ENCODE results near the gene SMCHD1. TPM values are rescaled to one million over a fixed set of nuclear protein-coding genes. Genes with fewer than 3 reads are reported as not detected.
A peak's percentile ranks its signal among the peaks of the same experiment; 100 is the strongest.

SMCHD1 gene
- total and polyA plus RNA-seq, 2 donors (not counting 1 experiment from before 2014, with no cell fraction given) = 54.2 to 380 TPM

DNA sequence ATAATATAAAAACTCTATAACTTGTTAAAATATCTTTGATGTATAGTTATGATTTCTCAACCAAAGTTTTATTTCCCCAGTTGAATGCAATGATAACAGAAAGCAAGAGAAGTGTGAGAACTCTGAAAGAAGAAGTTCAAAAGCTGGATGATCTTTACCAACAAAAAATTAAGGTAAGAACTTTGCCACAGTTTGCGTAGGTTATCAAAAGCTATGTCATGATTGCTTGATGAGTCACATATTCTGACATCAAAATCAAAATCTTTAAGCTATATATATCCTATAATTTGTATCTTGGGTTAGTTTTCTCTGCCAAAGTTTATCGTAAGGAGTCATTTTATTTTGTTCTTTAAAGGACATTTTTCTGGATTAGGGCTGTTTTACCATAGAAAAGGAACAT, 49.2 kb upstream of the SMCHD1 start:
- ATAC-seq (ENCODE audit: low read depth) (no peak), DNase-seq (peak; percentile 21)
- H3K4me3 Mint-ChIP-seq = peak overlapping the region; percentile 70
- H3K27ac Mint-ChIP-seq = peak overlapping the region; percentile 69
- ChIA-PET POLR2A (interaction anchor here (1.1 to 1.7 kb wide), 3 partner anchors 31 to 50 kb away, joined by 3 to 39 read pairs (median 14); partner anchors contain the start of gene SMCHD1), CTCF (interaction anchor here (0.7 to 4.9 kb wide), 5 partner anchors 17 to 52 kb away, joined by 3 to 32 read pairs (median 4); partner anchors contain the start of genes METTL4 and NDC80)
- Histone ChIP-seq H3K36me3 (replicated peaks in 1 of 2; ENCODE audit: control extremely low read depth in 1 of 2, control insufficient read depth in 1 of 2, extremely low read depth in 1 of 2, insufficient read depth in 2 of 2, low read length in 1 of 2) (no peaks in the 10 kb centered on the region), H3K27ac (ENCODE audit: low read length in 2 of 2) (peak overlapping the region; percentile 19 to 66), H3K4me2 (replicated peaks; ENCODE audit: low read depth, low read length, poor library complexity, severe bottlenecking) (peak overlapping the region; percentile 55), H3K9ac (ENCODE audit: low read length) (no peak overlapping the region), H3K27me3 (replicated peaks in 1 of 4; ENCODE audit: control extremely low read depth in 1 of 4, control insufficient read depth in 3 of 4, insufficient read depth in 4 of 4, low read length in 3 of 4) (no peaks in the 10 kb centered on the region), H3K4me1 (ENCODE audit: control insufficient read depth in 2 of 2, insufficient read depth in 2 of 2, low read length in 2 of 2) (peaks cover 6 to 17% of the 10 kb centered on the region in 2 donors), H3K9me3 (ENCODE audit: control extremely low read depth in 1 of 3, control insufficient read depth in 2 of 3, insufficient read depth in 1 of 3, low read length in 2 of 3) (no peaks in the 10 kb centered on the region), H4K20me1 (ENCODE audit: control insufficient read depth, insufficient read depth, low read length, poor library complexity, severe bottlenecking) (no peaks in the 10 kb centered on the region), H3K4me3 (ENCODE audit: control extremely low read depth in 1 of 5, extremely low read depth in 1 of 5, insufficient read depth in 1 of 5, low read depth in 2 of 5, low read length in 4 of 5) (peak overlapping the region in 1 of 5 experiments; percentile 20), H2AFZ (ENCODE audit: insufficient read depth, low read depth, low read length, poor library complexity, severe bottlenecking) (peak overlapping the region; percentile 66), H3K79me2 (ENCODE audit: control insufficient read depth, insufficient read depth, low read length) (no peaks in the 10 kb centered on the region)
- no peaks in the 10 kb centered on the region for H3K27me3 Mint-ChIP-seq
- WGBS (ENCODE audit: insufficient coverage) = no CpG with 5 or more reads among the region's 2 CpGs
- intact Hi-C loops (cut with micrococcal nuclease) = no loop called here
- H3K9me3 Mint-ChIP-seq (ENCODE audit: insufficient read depth) = no peaks in the 10 kb centered on the region
- TF ChIP-seq CTCF (IDR thresholded peaks at IDR 0.05) = no peak
- no peak for TF ChIP-seq EZH2 (IDR thresholded peaks at IDR 0.05; ENCODE audit: borderline replicate concordance, insufficient read depth, low read depth, low read length, poor library complexity, severe bottlenecking)
- H3K4me1 Mint-ChIP-seq = peaks cover 22% of the 10 kb centered on the region

- Histone ChIP-seq H2AFZ (ENCODE audit: insufficient read depth, low read depth, low read length, poor library complexity, severe bottlenecking) (no peak overlapping the region), H3K79me2 (ENCODE audit: control insufficient read depth, insufficient read depth, low read length) (no peaks in the 10 kb centered on the region), H4K20me1 (ENCODE audit: control insufficient read depth, insufficient read depth, low read length, poor library complexity, severe bottlenecking) (no peaks in the 10 kb centered on the region), H3K4me1 (ENCODE audit: control insufficient read depth in 2 of 2, insufficient read depth in 2 of 2, low read length in 2 of 2) (peaks cover 6 to 17% of the 10 kb centered on the region in 2 donors), H3K27me3 (replicated peaks in 1 of 4; ENCODE audit: control extremely low read depth in 1 of 4, control insufficient read depth in 3 of 4, insufficient read depth in 4 of 4, low read length in 3 of 4) (no peaks in the 10 kb centered on the region), H3K9me3 (ENCODE audit: control extremely low read depth in 1 of 3, control insufficient read depth in 2 of 3, insufficient read depth in 1 of 3, low read length in 2 of 3) (no peaks in the 10 kb centered on the region), H3K36me3 (replicated peaks in 1 of 2; ENCODE audit: control extremely low read depth in 1 of 2, control insufficient read depth in 1 of 2, extremely low read depth in 1 of 2, insufficient read depth in 2 of 2, low read length in 1 of 2) (no peaks in the 10 kb centered on the region), H3K27ac (ENCODE audit: low read length in 2 of 2) (no peak overlapping the region), H3K4me3 (ENCODE audit: control extremely low read depth in 1 of 5, extremely low read depth in 1 of 5, insufficient read depth in 1 of 5, low read depth in 2 of 5, low read length in 4 of 5) (no peak overlapping the region), H3K4me2 (replicated peaks; ENCODE audit: low read depth, low read length, poor library complexity, severe bottlenecking) (no peak overlapping the region), H3K9ac (ENCODE audit: low read length) (no peak overlapping the region)
- ChIA-PET POLR2A (no interaction called here), CTCF (interaction anchor here (1.2 kb wide), 1 partner anchor 32 kb away, joined by 4 read pairs; no protein-coding TSS in a partner anchor)
- ATAC-seq (ENCODE audit: low read depth) (no peak), DNase-seq (no peak)
- intact Hi-C loops (cut with micrococcal nuclease) = no loop called here
- Mint-ChIP-seq H3K4me1 (peaks cover 20% of the 10 kb centered on the region), H3K27me3 (no peaks in the 10 kb centered on the region), H3K4me3 (no peak overlapping the region), H3K9me3 (ENCODE audit: insufficient read depth) (no peaks in the 10 kb centered on the region), H3K27ac (peak overlapping the region; percentile 26)
- TF ChIP-seq CTCF (IDR thresholded peaks at IDR 0.05) (no peak), EZH2 (IDR thresholded peaks at IDR 0.05; ENCODE audit: borderline replicate concordance, insufficient read depth, low read depth, low read length, poor library complexity, severe bottlenecking) (no peak)
- no CpG with 5 or more reads among the region's 2 CpGs for WGBS (ENCODE audit: insufficient coverage)
These were observed 45.9 kb upstream of the SMCHD1 start for GRCh38 chr18:2609604-2610003.
